HT1080 (cell line): ENCODE data around the gene CRYZL1. TPM values are rescaled to one million over a fixed set of nuclear protein-coding genes. Genes with fewer than 3 reads are reported as not detected.

Experiments
- DNase-seq: peaks from one replicate; pipeline ENCODE4 v3.0.0-alpha.2; 2015; ENCODE audit warnings: low read depth
- total RNA-seq: library from RNA; depleted of rRNA; stranded (reverse); fragments of >200 nt; shearing (Covaris generic); gene quantifications from 2 replicates; pipeline ENCODE4 v1.2.3, GENCODE V29; 2014

The CRYZL1 gene
- total RNA-seq, 1 experiment from 2014 or later = 23.2 TPM

GRCh38 chr21:33662046-33662445 lies 20.5 kb upstream of the CRYZL1 start:
- no peak for DNase-seq

GRCh38 chr21:33661146-33661545 lies 19.6 kb upstream of the CRYZL1 start:
- DNase-seq = peak; percentile 14

GRCh38 chr21:33660406-33660805 lies 18.9 kb upstream of the CRYZL1 start:
- DNase-seq = no peak

- no peak for DNase-seq
Measured at GRCh38 chr21:33659568-33659949, 18.0 kb upstream of the CRYZL1 start.

GRCh38 chr21:33658919-33659567 lies 17.5 kb upstream of the CRYZL1 start:
- DNase-seq = no peak

GRCh38 chr21:33657124-33657820 lies 15.7 kb upstream of the CRYZL1 start:
- no peak for DNase-seq

- DNase-seq = peak; percentile 97
Measured at GRCh38 chr21:33655588-33656221, 14.2 kb upstream of the CRYZL1 start.

GRCh38 chr21:33654412-33654811 lies 12.9 kb upstream of the CRYZL1 start:
- DNase-seq = no peak

- DNase-seq = no peak
Measured at GRCh38 chr21:33651965-33652680, 10.6 kb upstream of the CRYZL1 start.

GRCh38 chr21:33650929-33651509 lies 9.5 kb upstream of the CRYZL1 start:
- no peak for DNase-seq

GRCh38 chr21:33650230-33650629 lies 8.7 kb upstream of the CRYZL1 start:
- DNase-seq = no peak

GRCh38 chr21:33648555-33648954 lies 7.0 kb upstream of the CRYZL1 start:
- no peak for DNase-seq

GRCh38 chr21:33647587-33647986 lies 6.0 kb upstream of the CRYZL1 start:
- no peak for DNase-seq

- DNase-seq = no peak
Measured at GRCh38 chr21:33645730-33646129, 4.2 kb upstream of the CRYZL1 start.

GRCh38 chr21:33644383-33645074 lies 3.0 kb upstream of the CRYZL1 start:
- peak; percentile 39 for DNase-seq

- DNase-seq = peak; percentile 27
Measured at GRCh38 chr21:33643658-33644311, 2.2 kb upstream of the CRYZL1 start.

GRCh38 chr21:33642896-33643657 lies 1.5 kb upstream of the CRYZL1 start:
- DNase-seq = no peak

- peak; percentile 98 for DNase-seq
Measured at GRCh38 chr21:33642027-33642895, 720 bp upstream of the CRYZL1 start, which contains the start of gene ITSN1. Gene ITSN1 (plus strand): TSS chr21:33642501. CDS start chr21:33718829, 76,328 bp downstream.
